Vagina (tissue), 2 donors: Measurements from ENCODE around the gene BTN1A1.

ENCODE experiments used
- POLR2A ChIP-seq, 2 donors: fragments of 450-650 bp; IDR thresholded peaks; one replicate each; pipeline ENCODE4 v1.6.1; 2017; ENCODE audit warnings: antibody characterized with exemption in 2 of 2, mild to moderate bottlenecking in 2 of 2, moderate library complexity in 2 of 2
- POLR2AphosphoS5 ChIP-seq, 2 donors: sonication (generic); formaldehyde crosslinking; IDR thresholded peaks; one replicate each; pipeline ENCODE4 v1.9.0; 2017; ENCODE audit warnings: antibody characterized with exemption in 2 of 2, mild to moderate bottlenecking in 2 of 2, low read depth in 1 of 2; ENCODE audit not compliant: insufficient read depth in 1 of 2
- TF ChIP-seq, protein P1 (sequence below), 3 experiments: fragments of 450-650 bp in 2 of 3; fragments of 200-600 bp in 1 of 3; sonication (generic) in 1 of 3; IDR thresholded peaks; one replicate each; pipeline ENCODE4 v1.5.1; 2017 to 2019; ENCODE audit warnings: antibody characterized with exemption in 3 of 3, mild to moderate bottlenecking in 2 of 3, moderate library complexity in 2 of 3

DNA sequence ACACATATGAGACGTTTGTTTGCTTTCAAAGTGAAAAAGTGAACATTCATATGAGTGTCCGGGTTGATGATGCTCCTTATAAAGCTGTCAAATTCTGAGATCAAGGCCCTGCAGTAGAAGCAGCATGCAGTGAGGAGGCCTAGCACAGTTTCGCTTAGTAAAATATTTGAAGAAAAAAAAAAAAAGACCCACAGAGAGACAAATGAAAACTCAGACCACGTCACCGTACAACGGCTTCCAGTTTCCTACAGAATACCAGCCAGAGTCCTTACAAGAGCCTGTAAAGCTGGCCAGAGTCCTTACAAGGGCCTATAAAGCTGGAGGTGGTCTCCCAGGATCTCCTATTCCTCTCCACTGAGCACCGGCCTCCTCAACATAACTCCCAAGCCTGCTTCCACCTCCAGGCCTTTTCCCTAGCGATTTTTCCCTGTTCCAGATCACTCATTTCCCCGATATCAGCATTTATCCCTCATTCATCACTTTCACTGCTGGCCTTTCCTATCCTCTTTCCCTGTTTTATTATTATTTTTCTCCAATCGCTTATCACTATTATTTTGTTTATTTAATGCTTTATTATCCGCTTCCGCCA is 36.6 kb downstream of the BTN1A1 start:
- TF ChIP-seq, protein P1, sequence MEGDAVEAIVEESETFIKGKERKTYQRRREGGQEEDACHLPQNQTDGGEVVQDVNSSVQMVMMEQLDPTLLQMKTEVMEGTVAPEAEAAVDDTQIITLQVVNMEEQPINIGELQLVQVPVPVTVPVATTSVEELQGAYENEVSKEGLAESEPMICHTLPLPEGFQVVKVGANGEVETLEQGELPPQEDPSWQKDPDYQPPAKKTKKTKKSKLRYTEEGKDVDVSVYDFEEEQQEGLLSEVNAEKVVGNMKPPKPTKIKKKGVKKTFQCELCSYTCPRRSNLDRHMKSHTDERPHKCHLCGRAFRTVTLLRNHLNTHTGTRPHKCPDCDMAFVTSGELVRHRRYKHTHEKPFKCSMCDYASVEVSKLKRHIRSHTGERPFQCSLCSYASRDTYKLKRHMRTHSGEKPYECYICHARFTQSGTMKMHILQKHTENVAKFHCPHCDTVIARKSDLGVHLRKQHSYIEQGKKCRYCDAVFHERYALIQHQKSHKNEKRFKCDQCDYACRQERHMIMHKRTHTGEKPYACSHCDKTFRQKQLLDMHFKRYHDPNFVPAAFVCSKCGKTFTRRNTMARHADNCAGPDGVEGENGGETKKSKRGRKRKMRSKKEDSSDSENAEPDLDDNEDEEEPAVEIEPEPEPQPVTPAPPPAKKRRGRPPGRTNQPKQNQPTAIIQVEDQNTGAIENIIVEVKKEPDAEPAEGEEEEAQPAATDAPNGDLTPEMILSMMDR (IDR thresholded peaks at IDR 0.05) = no peak
- no peak for TF ChIP-seq POLR2A (IDR thresholded peaks at IDR 0.05)
- TF ChIP-seq POLR2AphosphoS5 (IDR thresholded peaks at IDR 0.05; ENCODE audit: insufficient read depth in 1 of 2, low read depth in 1 of 2) = no peak
